GM12873 (cell line): ENCODE measurements around the gene VAT1L.

Source experiments
- TF ChIP-seq, protein P1 (sequence below): IDR thresholded peaks from 2 replicates; pipeline ENCODE4 v1.5.1; 2012; ENCODE audit warnings: low read depth, mild to moderate bottlenecking, moderate library complexity, low read length, control low read depth; ENCODE audit not compliant: insufficient read depth; ENCODE audit errors: missing control alignments

Gene VAT1L

DNA sequence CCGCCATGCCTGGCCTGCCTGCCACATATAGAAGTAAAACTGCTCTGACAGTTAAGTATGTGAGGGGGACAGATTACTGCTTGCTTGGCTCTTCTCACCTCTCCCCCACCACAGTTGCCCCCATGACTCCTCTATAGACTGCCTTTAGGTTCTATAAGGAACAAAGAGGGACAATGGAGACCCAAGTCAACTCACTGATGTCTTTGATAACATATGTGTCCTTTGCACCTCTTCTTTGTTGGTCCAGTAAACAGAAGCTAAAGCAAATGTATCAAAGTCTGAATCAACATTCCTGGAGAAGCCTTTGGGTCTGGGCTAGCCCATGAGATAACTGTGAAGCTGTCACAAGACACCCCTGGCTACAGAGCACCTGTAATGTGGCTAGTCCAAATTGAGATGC is 38.9 kb upstream of the VAT1L start:
- TF ChIP-seq, protein P1, sequence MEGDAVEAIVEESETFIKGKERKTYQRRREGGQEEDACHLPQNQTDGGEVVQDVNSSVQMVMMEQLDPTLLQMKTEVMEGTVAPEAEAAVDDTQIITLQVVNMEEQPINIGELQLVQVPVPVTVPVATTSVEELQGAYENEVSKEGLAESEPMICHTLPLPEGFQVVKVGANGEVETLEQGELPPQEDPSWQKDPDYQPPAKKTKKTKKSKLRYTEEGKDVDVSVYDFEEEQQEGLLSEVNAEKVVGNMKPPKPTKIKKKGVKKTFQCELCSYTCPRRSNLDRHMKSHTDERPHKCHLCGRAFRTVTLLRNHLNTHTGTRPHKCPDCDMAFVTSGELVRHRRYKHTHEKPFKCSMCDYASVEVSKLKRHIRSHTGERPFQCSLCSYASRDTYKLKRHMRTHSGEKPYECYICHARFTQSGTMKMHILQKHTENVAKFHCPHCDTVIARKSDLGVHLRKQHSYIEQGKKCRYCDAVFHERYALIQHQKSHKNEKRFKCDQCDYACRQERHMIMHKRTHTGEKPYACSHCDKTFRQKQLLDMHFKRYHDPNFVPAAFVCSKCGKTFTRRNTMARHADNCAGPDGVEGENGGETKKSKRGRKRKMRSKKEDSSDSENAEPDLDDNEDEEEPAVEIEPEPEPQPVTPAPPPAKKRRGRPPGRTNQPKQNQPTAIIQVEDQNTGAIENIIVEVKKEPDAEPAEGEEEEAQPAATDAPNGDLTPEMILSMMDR, result no peak

DNA sequence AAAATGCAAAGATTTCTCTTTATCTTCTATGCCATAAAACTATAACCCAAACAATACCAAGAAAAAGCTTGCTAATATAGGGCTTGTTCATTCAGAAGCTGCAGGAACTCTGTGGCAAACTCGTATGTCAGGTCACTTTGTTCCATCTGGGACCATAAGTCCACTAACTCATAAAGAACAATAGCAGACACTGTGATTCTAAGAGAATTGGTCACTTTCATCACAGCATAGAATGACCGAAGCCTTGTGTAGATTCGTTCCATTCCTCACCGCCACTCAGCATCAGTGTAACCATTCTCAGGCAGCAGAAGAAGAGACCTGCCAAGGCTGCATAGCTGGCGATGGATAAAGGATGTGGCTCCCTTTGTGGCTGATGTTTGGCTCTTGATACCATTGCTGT is 30.3 kb upstream of the VAT1L start:
- TF ChIP-seq, protein P1, result no peak

DNA sequence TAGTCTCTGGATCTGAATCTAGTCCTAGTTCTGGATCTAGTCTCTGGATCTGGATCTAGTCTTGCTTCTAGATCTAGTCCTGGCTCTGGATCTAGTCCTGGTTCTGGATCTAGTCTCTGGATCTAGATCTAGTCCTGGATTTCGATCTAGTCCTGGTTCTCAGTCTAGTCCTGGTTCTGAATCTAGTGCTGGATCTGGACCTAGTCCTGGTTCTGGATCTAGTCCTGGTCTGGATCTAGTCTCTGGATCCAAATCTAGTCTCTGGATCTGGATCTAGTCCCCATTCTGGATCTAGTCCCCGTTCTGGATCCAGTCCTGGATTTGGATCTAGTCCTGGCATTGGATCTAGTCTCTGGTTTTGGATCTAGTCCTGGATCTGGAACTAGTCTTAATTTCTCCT is 29.9 kb upstream of the VAT1L start:
- TF ChIP-seq, protein P1, result no peak

DNA sequence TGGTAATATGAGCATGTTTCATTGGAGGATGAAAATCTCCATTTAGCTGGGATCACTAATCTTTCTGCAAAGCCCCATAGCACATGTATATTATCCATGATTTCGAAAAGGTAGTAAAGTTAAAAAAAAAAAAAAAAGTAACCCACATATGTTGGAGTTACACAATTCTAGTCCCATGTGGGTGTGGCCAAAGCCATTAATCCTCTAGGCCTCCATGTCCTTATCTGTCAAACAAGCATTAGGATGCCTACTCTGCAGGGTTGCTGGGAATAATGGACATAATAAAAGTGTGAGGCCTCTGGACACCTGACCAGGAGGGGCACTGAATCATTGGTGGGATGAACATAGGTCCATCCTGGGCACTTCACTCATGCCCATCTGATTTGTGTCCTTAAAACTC is 29.2 kb upstream of the VAT1L start:
- TF ChIP-seq, protein P1, result no peak

DNA sequence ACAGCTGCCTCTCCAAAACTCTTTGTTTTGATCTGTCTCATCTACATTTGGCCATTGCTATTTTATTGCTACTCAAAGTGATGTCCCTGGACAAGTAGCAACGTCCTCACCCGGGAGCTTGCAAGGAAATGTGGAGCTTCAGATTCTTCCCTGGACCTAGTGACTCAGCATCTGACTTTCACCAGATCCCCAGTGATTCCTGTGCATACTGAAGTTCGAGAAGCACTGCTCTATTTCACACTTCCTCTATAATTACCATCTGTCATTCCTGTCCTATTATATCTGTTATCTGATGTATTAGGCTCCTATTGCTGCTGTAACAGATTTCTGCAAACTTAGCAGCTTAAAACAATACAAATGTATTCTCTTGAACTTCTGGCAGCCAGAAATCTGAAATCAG is 28.5 kb upstream of the VAT1L start:
- TF ChIP-seq, protein P1, result no peak

DNA sequence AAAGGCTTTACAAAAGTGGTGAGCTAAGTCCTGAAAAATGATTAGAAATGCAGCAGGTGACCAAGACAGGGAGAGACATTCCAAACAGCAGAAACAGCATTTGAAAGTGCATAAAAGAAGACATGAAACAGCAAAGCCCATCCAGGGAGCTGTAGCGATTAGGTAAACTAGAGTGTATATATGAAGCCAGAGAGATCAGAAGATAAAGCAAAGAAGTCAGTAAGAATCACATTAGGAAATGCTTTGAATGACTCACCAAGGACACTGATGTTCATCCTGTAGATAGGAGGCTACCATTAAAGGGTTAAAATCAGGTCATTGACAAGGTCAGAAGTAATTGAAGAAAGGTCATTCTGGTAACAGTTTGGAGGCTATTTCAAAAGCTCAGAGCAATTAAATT is 27.6 kb upstream of the VAT1L start:
- TF ChIP-seq, protein P1, result no peak

DNA sequence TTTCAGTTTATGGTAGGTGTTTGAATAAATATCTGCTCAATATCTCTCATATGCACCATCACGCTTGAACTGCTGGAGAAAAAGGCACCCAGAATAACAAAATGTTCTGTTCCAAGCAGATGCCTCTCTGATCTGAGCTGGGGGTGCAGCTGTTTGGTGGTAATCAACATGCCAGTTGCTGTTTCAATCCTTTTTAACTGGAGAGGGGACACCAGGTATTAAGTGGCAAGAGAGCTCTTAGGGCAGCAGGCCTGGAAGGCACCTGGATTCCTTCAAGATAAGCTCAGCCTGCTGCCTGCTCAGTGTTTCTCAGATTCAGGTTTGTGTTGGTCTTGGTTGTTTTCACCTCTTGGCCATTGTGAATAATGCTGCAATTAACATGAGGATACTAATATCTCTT is 27.2 kb upstream of the VAT1L start:
- TF ChIP-seq, protein P1, result no peak
